Measurements from ENCODE around the gene CCBE1. TPM values are rescaled to one million over a fixed set of nuclear protein-coding genes. Genes with fewer than 3 reads are reported as not detected.

Gene CCBE1
- total and polyA plus RNA-seq, 12 donors, result 4.8 to 56.8 (median 26.4) TPM

DNA sequence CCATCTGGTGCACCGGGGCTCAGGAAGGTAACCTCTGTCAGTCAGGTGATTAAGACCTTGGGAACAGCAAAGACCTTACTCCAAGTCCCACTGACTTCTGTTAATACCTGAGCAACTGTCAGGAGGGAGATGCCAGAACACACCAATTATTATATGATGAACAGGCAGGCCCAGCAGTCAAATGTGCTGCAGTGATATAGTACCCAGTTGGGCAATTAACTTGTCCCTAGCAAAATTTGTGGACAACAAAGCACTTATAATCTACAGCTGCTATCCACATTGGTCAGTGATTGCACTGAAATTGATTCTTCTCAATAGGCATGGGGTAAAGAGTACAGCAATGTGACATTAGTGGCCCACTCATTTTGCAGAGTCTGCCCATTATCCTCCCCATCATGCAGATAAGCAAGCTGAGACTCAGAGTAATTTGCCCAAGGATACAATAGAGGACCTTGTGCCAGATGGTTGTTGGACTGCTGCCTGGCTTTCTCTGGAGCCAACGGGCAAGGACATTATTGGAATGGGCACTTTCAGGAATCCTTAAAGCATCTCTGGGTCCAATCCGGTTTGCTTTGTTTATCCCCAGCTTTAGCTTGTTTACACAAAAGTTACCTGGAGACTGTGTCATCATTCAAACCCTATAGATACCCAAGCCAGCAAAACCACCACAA lies 147.6 kb downstream of the CCBE1 start:
- H3K4me3 ChIP-seq, result no peak overlapping the region
- peaks cover 14 to 17% of the 10 kb centered on the region in 2 donors for H3K4me1 ChIP-seq (replicated peaks in 1 of 2)
- H3K27ac ChIP-seq, result peak overlapping the region in 2 of 5 donors; percentile 22 to 57
- H3K27me3 ChIP-seq, result no peaks in the 10 kb centered on the region
- TF ChIP-seq, protein P1, sequence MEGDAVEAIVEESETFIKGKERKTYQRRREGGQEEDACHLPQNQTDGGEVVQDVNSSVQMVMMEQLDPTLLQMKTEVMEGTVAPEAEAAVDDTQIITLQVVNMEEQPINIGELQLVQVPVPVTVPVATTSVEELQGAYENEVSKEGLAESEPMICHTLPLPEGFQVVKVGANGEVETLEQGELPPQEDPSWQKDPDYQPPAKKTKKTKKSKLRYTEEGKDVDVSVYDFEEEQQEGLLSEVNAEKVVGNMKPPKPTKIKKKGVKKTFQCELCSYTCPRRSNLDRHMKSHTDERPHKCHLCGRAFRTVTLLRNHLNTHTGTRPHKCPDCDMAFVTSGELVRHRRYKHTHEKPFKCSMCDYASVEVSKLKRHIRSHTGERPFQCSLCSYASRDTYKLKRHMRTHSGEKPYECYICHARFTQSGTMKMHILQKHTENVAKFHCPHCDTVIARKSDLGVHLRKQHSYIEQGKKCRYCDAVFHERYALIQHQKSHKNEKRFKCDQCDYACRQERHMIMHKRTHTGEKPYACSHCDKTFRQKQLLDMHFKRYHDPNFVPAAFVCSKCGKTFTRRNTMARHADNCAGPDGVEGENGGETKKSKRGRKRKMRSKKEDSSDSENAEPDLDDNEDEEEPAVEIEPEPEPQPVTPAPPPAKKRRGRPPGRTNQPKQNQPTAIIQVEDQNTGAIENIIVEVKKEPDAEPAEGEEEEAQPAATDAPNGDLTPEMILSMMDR (IDR thresholded peaks at IDR 0.05), result no peak
- no peak for TF ChIP-seq POLR2A (IDR thresholded peaks at IDR 0.05)
- DNase-seq, result peak; percentile 31 to 86 (median 79)
- no peaks in the 10 kb centered on the region for H3K9me3 ChIP-seq (replicated peaks in 1 of 3)
- no peaks in the 10 kb centered on the region for H3K36me3 ChIP-seq (replicated peaks in 1 of 2)
- intact Hi-C loops (cut with DNase I), result loop anchor here in 1 of 2 donors (10.0 kb wide), 1 partner anchor 85 kb away; no protein-coding TSS in a partner anchor
- WGBS, 4 donors, result 39 to 73% (median 56%) methylated on average over 2 to 3 of the region's 3 CpGs

DNA sequence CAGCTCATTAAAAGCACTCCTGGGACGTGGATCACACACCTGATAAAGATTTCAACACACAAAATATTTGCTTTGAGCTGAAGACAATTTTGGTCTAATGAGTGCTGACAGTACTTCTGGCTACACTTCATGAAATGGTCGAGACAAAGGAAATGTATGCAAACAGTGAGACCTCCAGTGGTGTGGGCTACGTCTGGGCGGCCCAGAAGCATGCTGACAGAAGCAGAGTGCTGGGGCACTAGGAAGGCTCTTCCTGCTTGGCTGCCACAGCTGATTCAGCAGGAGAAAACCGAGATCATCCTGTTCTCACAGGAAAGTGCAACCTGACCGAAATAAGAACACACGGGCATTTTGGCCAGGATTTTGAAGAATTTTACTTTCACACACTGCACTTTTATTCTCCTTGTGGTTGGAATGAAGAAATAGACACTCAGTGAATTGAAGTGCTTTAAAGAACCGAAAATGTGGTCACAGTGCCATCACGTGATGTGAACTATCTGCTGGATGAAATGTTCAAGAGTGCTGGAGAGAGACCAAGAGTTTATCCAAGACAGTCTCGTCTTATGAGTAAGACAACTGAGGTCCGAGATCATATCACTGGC lies 149.5 kb downstream of the CCBE1 start:
- Histone ChIP-seq H3K27me3 (no peaks in the 10 kb centered on the region), H3K27ac (no peak overlapping the region), H3K9me3 (replicated peaks in 1 of 3) (no peaks in the 10 kb centered on the region), H3K36me3 (replicated peaks in 1 of 2) (no peaks in the 10 kb centered on the region), H3K4me1 (replicated peaks in 1 of 2) (peaks cover 14 to 17% of the 10 kb centered on the region in 2 donors), H3K4me3 (no peak overlapping the region)
- peak in 1 of 7 donors; percentile 19 for DNase-seq
- TF ChIP-seq POLR2A (IDR thresholded peaks at IDR 0.05), result no peak
- TF ChIP-seq, protein P1 (IDR thresholded peaks at IDR 0.05), result peak in 1 of 6 experiments; percentile 30
- intact Hi-C loops (cut with DNase I), result loop anchor here in 1 of 2 donors (10.0 kb wide), 1 partner anchor 83 kb away; no protein-coding TSS in a partner anchor
- WGBS, 4 donors, result 48 to 60% (median 59%) methylated on average over 11 of the region's 11 CpGs

DNA sequence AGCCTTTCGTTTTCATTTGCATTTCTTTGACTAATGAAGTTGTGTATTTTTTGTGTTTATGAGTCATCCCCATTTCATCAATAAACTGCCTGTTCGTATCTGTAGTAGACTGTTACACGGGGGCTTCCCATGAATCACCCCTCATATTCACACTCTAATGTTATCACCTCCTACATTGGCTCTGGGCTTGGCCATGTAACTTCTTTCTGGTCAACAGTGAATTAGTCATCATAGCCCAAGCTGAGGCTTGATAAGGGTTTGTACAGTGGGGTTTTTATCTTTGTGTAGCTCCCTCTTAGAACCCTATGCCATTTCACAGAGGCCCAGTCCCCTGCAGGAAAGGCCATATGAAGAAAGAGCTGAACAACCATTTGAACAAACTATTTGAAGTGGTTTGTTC lies 151.0 kb downstream of the CCBE1 start:
- Histone ChIP-seq H3K4me3 (no peak overlapping the region), H3K27me3 (no peaks in the 10 kb centered on the region), H3K27ac (no peak overlapping the region), H3K9me3 (replicated peaks in 1 of 3) (no peaks in the 10 kb centered on the region), H3K4me1 (replicated peaks in 1 of 2) (peaks cover 14 to 17% of the 10 kb centered on the region in 2 donors), H3K36me3 (replicated peaks in 1 of 2) (no peaks in the 10 kb centered on the region)
- intact Hi-C loops (cut with DNase I), result loop anchor here in 1 of 2 donors (10.0 kb wide), 1 partner anchor 81 kb away; no protein-coding TSS in a partner anchor
- no peak for TF ChIP-seq POLR2A (IDR thresholded peaks at IDR 0.05)
- TF ChIP-seq, protein P1 (IDR thresholded peaks at IDR 0.05), result no peak
- peak in 3 of 7 donors; percentile 37 to 55 (median 43) for DNase-seq
- WGBS, 4 donors, result 42 to 52% (median 49%) methylated on average over 3 of the region's 3 CpGs

DNA sequence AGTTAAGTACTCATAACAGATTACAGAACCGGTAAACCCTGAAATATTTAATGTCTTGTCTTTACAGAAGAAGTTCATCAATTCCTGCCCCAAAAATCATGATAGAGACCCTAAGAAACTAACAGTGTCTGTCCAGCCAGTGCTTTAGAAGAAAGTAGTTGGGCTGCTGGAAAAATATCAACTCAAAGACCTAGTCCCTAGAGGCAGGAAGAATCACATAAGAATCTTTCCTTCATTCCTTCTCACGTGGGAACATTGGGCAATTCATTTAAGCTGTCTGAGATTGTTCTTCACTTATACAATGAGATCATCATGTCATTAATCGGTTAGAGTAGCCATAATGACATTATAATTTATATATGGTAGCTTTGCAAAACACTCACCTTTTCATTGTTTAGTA lies 156.4 kb downstream of the CCBE1 start:
- no peaks in the 10 kb centered on the region for H3K9me3 ChIP-seq (replicated peaks in 1 of 3)
- no peaks in the 10 kb centered on the region for H3K36me3 ChIP-seq (replicated peaks in 1 of 2)
- no peak for TF ChIP-seq POLR2A (IDR thresholded peaks at IDR 0.05)
- TF ChIP-seq, protein P1 (IDR thresholded peaks at IDR 0.05), result no peak
- H3K4me1 ChIP-seq (replicated peaks in 1 of 2), result no peaks in the 10 kb centered on the region
- DNase-seq, result no peak
- 60 to 64% (median 62%) methylated on average over 3 of the region's 3 CpGs for WGBS, 4 donors
- intact Hi-C loops (cut with DNase I), result loop anchor here in 1 of 2 donors (10.0 kb wide), 1 partner anchor 76 kb away; no protein-coding TSS in a partner anchor
- no peak overlapping the region for H3K4me3 ChIP-seq
- H3K27ac ChIP-seq, result no peak overlapping the region
- H3K27me3 ChIP-seq, result no peaks in the 10 kb centered on the region

All from adrenal gland (tissue), 12 donors.